Natural killer cell (primary cell): ENCODE measurements around the gene SDHAF1. TPM values are rescaled to one million over a fixed set of nuclear protein-coding genes. Genes with fewer than 3 reads are reported as not detected.
A peak's percentile ranks its signal among the peaks of the same experiment; 100 is the strongest.

Source experiments
- ATAC-seq, 3 donors: fragments of 150-1000 bp in 2 of 3; fragments of 200-7000 bp in 1 of 3; cut with Tn5 transposase; 1 replicate in 1 of 3; 2 replicates in 2 of 3; pipeline ENCODE4 v1.10.0; 2021; ENCODE audit warnings: mild to moderate bottlenecking in 2 of 3, moderate library complexity in 2 of 3
- DNase-seq, 2 donors: peaks; one replicate each; pipeline versions ENCODE4 v3.0.0 to v3.0.0-alpha.2; 2013 to 2021; ENCODE audit warnings: mixed read lengths in 1 of 2
- H3K27ac ChIP-seq: one replicate; pipeline ENCODE4 v1.5.1; 2013; ENCODE audit warnings: mild to moderate bottlenecking, low read length
- H3K27me3 ChIP-seq: one replicate; pipeline ENCODE4 v1.6.1; 2013; ENCODE audit warnings: low read length; ENCODE audit not compliant: control insufficient read depth, insufficient read depth
- H3K36me3 ChIP-seq: one replicate; pipeline ENCODE4 v1.6.1; 2013; ENCODE audit warnings: low read length; ENCODE audit not compliant: control insufficient read depth, insufficient read depth
- H3K4me1 ChIP-seq: one replicate; pipeline ENCODE4 v1.6.1; 2013; ENCODE audit warnings: low read length; ENCODE audit not compliant: control insufficient read depth, insufficient read depth
- H3K4me3 ChIP-seq: one replicate; pipeline ENCODE4 v1.5.1; 2013; ENCODE audit warnings: low read length
- H3K9me3 ChIP-seq: one replicate; pipeline ENCODE4 v1.6.1; 2013; ENCODE audit warnings: low read length; ENCODE audit not compliant: control insufficient read depth, insufficient read depth
- H3K27ac Mint-ChIP-seq, 2 donors: one replicate each; pipeline ENCODE4 v1.8.0; 2022; ENCODE audit warnings: mild to moderate bottlenecking in 2 of 2, mixed read lengths in 2 of 2, moderate library complexity in 1 of 2
- H3K27me3 Mint-ChIP-seq, 2 donors: one replicate each; pipeline ENCODE4 v1.8.0; 2022; ENCODE audit warnings: low read depth in 2 of 2, mixed read lengths in 2 of 2
- H3K36me3 Mint-ChIP-seq: one replicate; pipeline ENCODE4 v1.8.0; 2022; ENCODE audit warnings: mixed read lengths
- H3K4me1 Mint-ChIP-seq, 2 donors: one replicate each; pipeline ENCODE4 v1.8.0; 2022; ENCODE audit warnings: mixed read lengths in 2 of 2
- H3K4me3 Mint-ChIP-seq: one replicate; pipeline ENCODE4 v1.8.0; 2022; ENCODE audit warnings: mild to moderate bottlenecking, moderate library complexity, mixed read lengths
- H3K9me3 Mint-ChIP-seq, 2 donors: one replicate each; pipeline ENCODE4 v1.8.0; 2022; ENCODE audit warnings: mixed read lengths in 2 of 2
- WGBS: methylation state at CpG from one replicate; pipeline ENCODE4 v1.1.7; 2013; ENCODE audit warnings: missing lambda C conversion rate; ENCODE audit not compliant: insufficient coverage; 5-methylcytosine and 5-hydroxymethylcytosine counted together
- intact Hi-C: fragments of 100-400 bp; cut with micrococcal nuclease; formaldehyde crosslinking; loops from one replicate; pipeline ENCODE4 v1.14.2; 2022
- total RNA-seq, 4 donors: library from RNA; stranded (reverse); fragments of 120-200 nt in 1 of 4; gene quantifications; one replicate each; pipeline versions ENCODE4 v1.2.3 to v1.2.4, GENCODE V29; 2013 to 2022
- TF ChIP-seq, protein P1 (sequence below): fragments of 200-600 bp; IDR thresholded peaks from one replicate; pipeline ENCODE4 v1.8.0; 2022; ENCODE audit warnings: antibody characterized with exemption

SDHAF1 gene
- total RNA-seq, 3 donors from 2014 or later (not counting 1 experiment from before 2014, with no cell fraction given), result 9.2 to 12.1 (median 10.5) TPM

DNA sequence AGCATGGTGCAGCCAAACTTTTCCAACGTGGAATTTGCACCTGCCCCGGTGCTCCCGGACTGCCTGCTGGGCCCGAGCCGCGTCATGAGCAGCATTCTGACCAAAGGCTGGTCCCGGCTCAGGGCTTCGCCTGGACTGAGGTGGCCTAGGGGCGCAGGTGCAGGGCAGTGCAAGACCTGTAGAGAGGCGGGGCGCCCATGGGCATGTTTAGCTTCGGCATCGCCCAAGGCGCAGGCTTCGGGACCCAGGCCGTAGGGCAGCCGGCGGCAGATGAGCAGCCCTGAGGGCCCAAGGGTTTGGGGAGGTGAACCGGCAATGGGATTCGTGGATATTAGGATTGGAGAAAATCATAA, 35.0 kb upstream of the SDHAF1 start:
- no peak overlapping the region for H3K27ac Mint-ChIP-seq

DNA sequence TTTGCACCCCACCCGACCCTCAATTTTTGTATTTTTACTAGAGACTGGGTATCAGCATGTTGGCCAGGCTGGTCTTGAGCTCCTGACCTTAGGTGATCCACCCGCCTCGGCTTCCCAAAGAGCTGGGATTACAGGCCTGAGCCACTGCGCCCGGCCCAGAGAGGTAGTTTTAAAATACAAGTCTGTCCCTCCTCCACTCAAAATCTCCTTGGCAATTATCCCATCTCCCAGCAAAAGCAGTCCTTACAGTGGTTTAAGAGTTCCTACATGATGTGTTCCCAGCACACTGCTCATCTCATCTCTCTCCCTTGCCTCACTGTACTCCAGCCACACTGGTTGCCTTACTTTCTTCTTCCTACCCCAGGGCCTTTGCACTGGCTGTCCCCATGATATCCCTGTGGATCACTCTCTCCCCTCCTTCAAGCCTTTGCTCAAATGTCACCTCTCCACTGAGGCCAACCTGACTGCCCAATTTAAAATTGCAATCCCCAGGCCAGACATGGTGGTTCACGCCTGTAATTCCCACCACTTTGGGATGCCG, 34.5 kb upstream of the SDHAF1 start:
- Mint-ChIP-seq H3K27ac (no peak overlapping the region), H3K9me3 (no peaks in the 10 kb centered on the region), H3K27me3 (peaks cover 12 to 16% of the 10 kb centered on the region in 2 donors), H3K4me1 (peaks cover 4 to 7% of the 10 kb centered on the region in 2 donors), H3K36me3 (no peaks in the 10 kb centered on the region), H3K4me3 (peak overlapping the region; percentile 56)
- intact Hi-C loops, result no loop called here
- ATAC-seq (no peak), DNase-seq (no peak)
- WGBS, result 92% methylated on average over 7 of the region's 7 CpGs
- TF ChIP-seq, protein P1, sequence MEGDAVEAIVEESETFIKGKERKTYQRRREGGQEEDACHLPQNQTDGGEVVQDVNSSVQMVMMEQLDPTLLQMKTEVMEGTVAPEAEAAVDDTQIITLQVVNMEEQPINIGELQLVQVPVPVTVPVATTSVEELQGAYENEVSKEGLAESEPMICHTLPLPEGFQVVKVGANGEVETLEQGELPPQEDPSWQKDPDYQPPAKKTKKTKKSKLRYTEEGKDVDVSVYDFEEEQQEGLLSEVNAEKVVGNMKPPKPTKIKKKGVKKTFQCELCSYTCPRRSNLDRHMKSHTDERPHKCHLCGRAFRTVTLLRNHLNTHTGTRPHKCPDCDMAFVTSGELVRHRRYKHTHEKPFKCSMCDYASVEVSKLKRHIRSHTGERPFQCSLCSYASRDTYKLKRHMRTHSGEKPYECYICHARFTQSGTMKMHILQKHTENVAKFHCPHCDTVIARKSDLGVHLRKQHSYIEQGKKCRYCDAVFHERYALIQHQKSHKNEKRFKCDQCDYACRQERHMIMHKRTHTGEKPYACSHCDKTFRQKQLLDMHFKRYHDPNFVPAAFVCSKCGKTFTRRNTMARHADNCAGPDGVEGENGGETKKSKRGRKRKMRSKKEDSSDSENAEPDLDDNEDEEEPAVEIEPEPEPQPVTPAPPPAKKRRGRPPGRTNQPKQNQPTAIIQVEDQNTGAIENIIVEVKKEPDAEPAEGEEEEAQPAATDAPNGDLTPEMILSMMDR, result no peak
- Histone ChIP-seq H3K27me3 (peaks cover 2% of the 10 kb centered on the region), H3K27ac (no peak overlapping the region), H3K4me1 (peaks cover 19% of the 10 kb centered on the region), H3K9me3 (no peaks in the 10 kb centered on the region), H3K36me3 (no peaks in the 10 kb centered on the region), H3K4me3 (no peak overlapping the region)

More for the DNA sequence above, 35.0 kb upstream of the SDHAF1 start:
- no peaks in the 10 kb centered on the region for H3K9me3 ChIP-seq
- TF ChIP-seq, protein P1, result no peak
- DNase-seq (no peak), ATAC-seq (no peak)
- H3K27ac ChIP-seq, result no peak overlapping the region
- Mint-ChIP-seq H3K4me3 (peak overlapping the region; percentile 25), H3K4me1 (peaks cover 7 to 8% of the 10 kb centered on the region in 2 donors), H3K9me3 (no peaks in the 10 kb centered on the region), H3K36me3 (no peaks in the 10 kb centered on the region), H3K27me3 (peaks cover 12 to 16% of the 10 kb centered on the region in 2 donors)
- H3K27me3 ChIP-seq, result peaks cover 2% of the 10 kb centered on the region
- intact Hi-C loops, result no loop called here
- H3K4me1 ChIP-seq, result peaks cover 25% of the 10 kb centered on the region
- H3K4me3 ChIP-seq, result no peak overlapping the region
- no peaks in the 10 kb centered on the region for H3K36me3 ChIP-seq
- 46% methylated on average over 18 of the region's 20 CpGs for WGBS

DNA sequence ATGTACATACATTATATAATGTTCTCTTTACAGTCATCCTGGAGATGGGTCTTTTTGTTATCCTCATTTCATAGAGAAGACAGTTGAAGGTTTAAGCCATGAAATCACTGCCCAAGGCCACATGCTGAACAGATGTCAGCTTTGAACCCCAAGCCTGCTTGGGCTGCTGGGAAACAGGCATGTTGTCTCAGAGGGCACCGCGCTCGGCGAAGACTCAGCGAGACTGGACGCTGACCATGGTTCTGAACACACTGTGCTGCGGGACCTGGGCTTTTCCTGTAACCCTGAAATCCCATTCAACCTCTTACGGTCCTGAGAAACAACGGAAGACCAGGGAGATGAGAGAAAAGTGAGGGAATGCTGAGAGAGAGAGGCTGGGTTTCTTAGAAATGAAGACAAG, 31.5 kb upstream of the SDHAF1 start:
- H3K36me3 Mint-ChIP-seq, result no peaks in the 10 kb centered on the region
- Histone ChIP-seq H3K36me3 (no peaks in the 10 kb centered on the region), H3K9me3 (no peaks in the 10 kb centered on the region), H3K4me3 (no peak overlapping the region), H3K4me1 (peaks cover 39% of the 10 kb centered on the region), H3K27me3 (peaks cover 2% of the 10 kb centered on the region), H3K27ac (no peak overlapping the region)
- DNase-seq, result peak; percentile 29 to 68
- H3K4me3 Mint-ChIP-seq, result no peak overlapping the region
- peak in 2 of 3 donors; percentile 33 to 46 for ATAC-seq
- WGBS, result 18% methylated on average over 7 of the region's 9 CpGs
- H3K4me1 Mint-ChIP-seq, result peaks cover 13 to 23% of the 10 kb centered on the region in 2 donors
- intact Hi-C loops, result no loop called here
- no peak overlapping the region for H3K27ac Mint-ChIP-seq
- no peaks in the 10 kb centered on the region for H3K9me3 Mint-ChIP-seq
- TF ChIP-seq, protein P1, result no peak
- peaks cover 12 to 16% of the 10 kb centered on the region in 2 donors for H3K27me3 Mint-ChIP-seq

DNA sequence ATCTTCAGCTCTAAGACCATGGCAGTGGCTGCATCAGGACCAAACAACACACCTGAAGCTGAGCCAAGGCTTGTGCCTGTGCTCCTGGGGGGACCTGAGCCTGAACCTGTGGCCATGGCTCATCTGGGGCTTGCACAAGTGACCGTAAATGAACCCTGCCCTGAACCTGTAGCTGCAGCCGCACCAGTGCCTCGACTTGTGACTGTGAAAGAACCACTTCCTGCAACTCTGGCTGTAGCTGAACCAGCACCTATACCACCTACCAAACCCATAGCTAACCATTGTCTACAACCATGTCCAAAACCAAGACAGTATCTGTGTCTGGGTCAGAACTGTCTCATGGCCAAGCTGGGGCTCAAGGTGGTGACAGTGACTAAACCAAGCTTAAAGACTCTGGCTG, 28.2 kb upstream of the SDHAF1 start:
- ATAC-seq, result peak; percentile 63 to 90 (median 81)
- Mint-ChIP-seq H3K9me3 (no peaks in the 10 kb centered on the region), H3K4me3 (peak overlapping the region; percentile 42), H3K4me1 (peaks cover 19 to 28% of the 10 kb centered on the region in 2 donors), H3K27ac (no peak overlapping the region), H3K27me3 (peaks cover 0 to 3% of the 10 kb centered on the region in 2 donors), H3K36me3 (no peaks in the 10 kb centered on the region)
- no peaks in the 10 kb centered on the region for H3K9me3 ChIP-seq
- H3K4me1 ChIP-seq, result peaks cover 28% of the 10 kb centered on the region
- no peak overlapping the region for H3K27ac ChIP-seq
- intact Hi-C loops, result no loop called here
- no peaks in the 10 kb centered on the region for H3K27me3 ChIP-seq
- no peak overlapping the region for H3K4me3 ChIP-seq
- DNase-seq, result peak in 1 of 2 donors; percentile 39
- whole genome bisulfite sequencing, result 31% methylated on average over 3 of the region's 3 CpGs
- TF ChIP-seq, protein P1, result no peak
- H3K36me3 ChIP-seq, result no peaks in the 10 kb centered on the region
